Panc1 (cell line): ENCODE results near the gene CNKSR3.

ENCODE experiments used
- CTCF ChIP-seq: fragments of 450-650 bp; IDR thresholded peaks from 2 replicates; pipeline ENCODE4 v1.5.1; 2017; ENCODE audit warnings: mild to moderate bottlenecking
- POLR2AphosphoS5 ChIP-seq: IDR thresholded peaks from 2 replicates; pipeline ENCODE4 v1.6.1; 2012; ENCODE audit warnings: mild to moderate bottlenecking, low read depth, low read length, moderate library complexity
- REST ChIP-seq, 2 experiments: IDR thresholded peaks; 2 replicates each; pipeline ENCODE4 v1.6.1; 2011 to 2012; ENCODE audit warnings: low read depth in 2 of 2, control low read depth in 1 of 2, low read length in 1 of 2, mild to moderate bottlenecking in 1 of 2, moderate library complexity in 1 of 2; ENCODE audit not compliant: insufficient read depth in 1 of 2
- SIN3A ChIP-seq: IDR thresholded peaks from 2 replicates; pipeline ENCODE4 v1.6.1; 2012; ENCODE audit warnings: low read depth, mild to moderate bottlenecking, low read length, moderate library complexity, borderline replicate concordance; ENCODE audit not compliant: insufficient read depth
- TCF7L2 ChIP-seq: IDR thresholded peaks from 2 replicates; pipeline ENCODE4 v1.6.1; 2011; ENCODE audit warnings: mild to moderate bottlenecking, low read depth, low read length, inconsistent platforms

GRCh38 chr6:154496186-154496585 is 14.3 kb downstream of the CNKSR3 start:
- no peak for TF ChIP-seq POLR2AphosphoS5
- no peak for TF ChIP-seq TCF7L2
- TF ChIP-seq REST (IDR thresholded peaks at IDR 0.05; ENCODE audit: insufficient read depth in 1 of 2, low read depth in 2 of 2, low read length in 1 of 2), result no peak
- no peak for TF ChIP-seq CTCF
- no peak for TF ChIP-seq SIN3A
